Thyroid gland (tissue), 4 donors: ENCODE data around the gene CD276.

ENCODE experiments used
- CTCF ChIP-seq, 6 experiments: fragments of 200-600 bp in 3 of 6; fragments of 450-650 bp in 3 of 6; sonication (generic) in 3 of 6; IDR thresholded peaks; one replicate each; pipeline ENCODE4 v1.5.1; 2016 to 2019; ENCODE audit warnings: antibody characterized with exemption in 6 of 6, mild to moderate bottlenecking in 2 of 6, inconsistent platforms in 1 of 6, moderate library complexity in 1 of 6
- POLR2A ChIP-seq, 2 donors: fragments of 450-650 bp; IDR thresholded peaks; one replicate each; pipeline ENCODE4 v1.6.1; 2017; ENCODE audit warnings: antibody characterized with exemption in 2 of 2, mild to moderate bottlenecking in 2 of 2, moderate library complexity in 1 of 2

GRCh38 chr15:73681063-73681462, 3.1 kb upstream of the CD276 start:
- no peak for TF ChIP-seq CTCF (IDR thresholded peaks at IDR 0.05)
- TF ChIP-seq POLR2A (IDR thresholded peaks at IDR 0.05), result no peak
